PC-3 (cell line): ENCODE measurements around the gene DPH1. TPM values are rescaled to one million over a fixed set of nuclear protein-coding genes. Genes with fewer than 3 reads are reported as not detected.

ENCODE experiments used
- ATAC-seq: fragments of 200-7000 bp; cut with Tn5 transposase; 2 replicates; pipeline ENCODE4 v1.9.1; 2020; ENCODE audit warnings: mild to moderate bottlenecking, moderate library complexity
- BruUV-seq: library from RNA; stranded (reverse); fragments of 400-500 nt; replicated peaks from 2 replicates; lab custom pipeline; 2021; lab: Mats Ljungman, UMichigan
- CTCF ChIA-PET: fragments of 300-600 bp; sonication (Branson Sonifier 250); formaldehyde crosslinking; loops from one replicate; lab custom pipeline; 2022; ENCODE audit warnings: antibody characterized with exemption; lab: Charles Lee
- POLR2A ChIA-PET: fragments of 300-600 bp; sonication (Branson Sonifier 250); formaldehyde crosslinking; loops from one replicate; lab custom pipeline; 2022; ENCODE audit warnings: antibody characterized with exemption; ENCODE audit not compliant: unreplicated experiment; lab: Charles Lee
- DNase-seq: peaks from one replicate; pipeline ENCODE4 v3.0.0-alpha.2; 2015
- H2AFZ ChIP-seq: fragments of 300-600 bp; sonication (generic); 2 replicates; pipeline ENCODE4 v1.6.0; 2016; ENCODE audit warnings: antibody characterized with exemption, low read length
- H3F3A ChIP-seq: fragments of 300-600 bp; sonication (generic); one replicate; pipeline ENCODE4 v1.6.0; 2017; ENCODE audit warnings: antibody characterized with exemption, low read length, control low read depth, mild to moderate bottlenecking; ENCODE audit not compliant: unreplicated experiment
- H3K27ac ChIP-seq: fragments of 300-600 bp; sonication (generic); 2 replicates; pipeline ENCODE4 v1.5.1; 2016; ENCODE audit warnings: mild to moderate bottlenecking, low read length
- H3K27me3 ChIP-seq: fragments of 300-600 bp; sonication (generic); 2 replicates; pipeline ENCODE4 v1.6.1; 2016; ENCODE audit warnings: low read length, mixed read lengths
- H3K36me3 ChIP-seq: fragments of 300-600 bp; sonication (generic); 2 replicates; pipeline ENCODE4 v1.6.1; 2016; ENCODE audit warnings: low read depth, mixed run types, low read length, mixed read lengths
- H3K4me1 ChIP-seq: fragments of 300-600 bp; sonication (generic); 2 replicates; pipeline ENCODE4 v1.5.1; 2016; ENCODE audit warnings: low read length; ENCODE audit not compliant: insufficient read depth
- H3K4me2 ChIP-seq: fragments of 300-600 bp; sonication (generic); 2 replicates; pipeline ENCODE4 v1.6.0; 2016; ENCODE audit warnings: low read length
- H3K4me3 ChIP-seq: fragments of 300-600 bp; sonication (generic); 2 replicates; pipeline ENCODE4 v1.5.1; 2016; ENCODE audit warnings: mild to moderate bottlenecking, low read length, mixed read lengths
- H3K79me2 ChIP-seq: fragments of 300-600 bp; sonication (generic); 2 replicates; pipeline ENCODE4 v1.6.1; 2017; ENCODE audit warnings: low read length, mixed read lengths
- H3K9ac ChIP-seq: fragments of 300-600 bp; sonication (generic); 2 replicates; pipeline ENCODE4 v1.6.0; 2016; ENCODE audit warnings: mild to moderate bottlenecking, low read length
- H3K9me2 ChIP-seq: fragments of 300-600 bp; sonication (generic); replicated peaks from 2 replicates; pipeline ENCODE4 v1.6.1; 2016; ENCODE audit warnings: mixed run types, low read length, mixed read lengths
- H3K9me3 ChIP-seq: fragments of 300-600 bp; sonication (generic); 2 replicates; pipeline ENCODE4 v1.6.1; 2016; ENCODE audit warnings: low read length, mixed read lengths
- H4K20me1 ChIP-seq: fragments of 300-600 bp; sonication (generic); 2 replicates; pipeline ENCODE4 v1.6.1; 2016; ENCODE audit warnings: low read length, mixed read lengths
- CTCF ChIP-seq: fragments of 300-600 bp; sonication (generic); conservative IDR thresholded peaks from 2 replicates; pipeline ENCODE4 v1.5.1; 2017; ENCODE audit warnings: antibody characterized with exemption, low read depth, mild to moderate bottlenecking, low read length
- EZH2 ChIP-seq: fragments of 300-600 bp; sonication (generic); IDR thresholded peaks from one replicate; pipeline ENCODE4 v1.6.1; 2017; ENCODE audit warnings: antibody characterized with exemption, mild to moderate bottlenecking, low read length; ENCODE audit not compliant: unreplicated experiment
- EZH2phosphoT487 ChIP-seq: fragments of 300-600 bp; sonication (generic); IDR thresholded peaks from 2 replicates; pipeline ENCODE4 v1.6.1; 2018; ENCODE audit warnings: mild to moderate bottlenecking, antibody characterized with exemption, low read length, borderline replicate concordance
- intact Hi-C: fragments of 100-400 bp; cut with micrococcal nuclease; formaldehyde crosslinking; loops from 2 replicates; pipeline ENCODE4 v1.9.0; 2023
- total RNA-seq: library from RNA; depleted of rRNA; stranded (reverse); fragments of >200 nt; gene quantifications from 2 replicates; pipeline ENCODE4 v1.2.3, GENCODE V29; 2014

Gene DPH1
- total RNA-seq, 1 experiment from 2014 or later, result 47.9 TPM

GRCh38 chr17:2054262-2054511 is 24.2 kb downstream of the DPH1 start:
- Histone ChIP-seq H3K9me2 (no peaks in the 10 kb centered on the region), H3F3A (no peaks in the 10 kb centered on the region), H2AFZ (peak overlapping the region; percentile 64), H3K27me3 (no peaks in the 10 kb centered on the region), H3K4me1 (peaks cover 8% of the 10 kb centered on the region), H3K4me2 (peak overlapping the region; percentile 93), H3K9ac (no peak overlapping the region), H3K4me3 (peak overlapping the region; percentile 66), H4K20me1 (no peaks in the 10 kb centered on the region), H3K27ac (no peak overlapping the region), H3K9me3 (no peaks in the 10 kb centered on the region), H3K79me2 (no peaks in the 10 kb centered on the region), H3K36me3 (no peaks in the 10 kb centered on the region)
- no TSS peak for BruUV-seq
- POLR2A ChIA-PET, result no interaction called here
- ATAC-seq (no peak), DNase-seq (no peak)
- intact Hi-C loops, result no loop called here
- TF ChIP-seq EZH2 (no peak), EZH2phosphoT487 (no peak), CTCF (no peak)
- CTCF ChIA-PET, result interaction anchor here (0.5 to 2.4 kb wide), 7 partner anchors 15 to 208 kb away, joined by 3 to 25 read pairs (median 5); no protein-coding TSS in a partner anchor

DNA sequence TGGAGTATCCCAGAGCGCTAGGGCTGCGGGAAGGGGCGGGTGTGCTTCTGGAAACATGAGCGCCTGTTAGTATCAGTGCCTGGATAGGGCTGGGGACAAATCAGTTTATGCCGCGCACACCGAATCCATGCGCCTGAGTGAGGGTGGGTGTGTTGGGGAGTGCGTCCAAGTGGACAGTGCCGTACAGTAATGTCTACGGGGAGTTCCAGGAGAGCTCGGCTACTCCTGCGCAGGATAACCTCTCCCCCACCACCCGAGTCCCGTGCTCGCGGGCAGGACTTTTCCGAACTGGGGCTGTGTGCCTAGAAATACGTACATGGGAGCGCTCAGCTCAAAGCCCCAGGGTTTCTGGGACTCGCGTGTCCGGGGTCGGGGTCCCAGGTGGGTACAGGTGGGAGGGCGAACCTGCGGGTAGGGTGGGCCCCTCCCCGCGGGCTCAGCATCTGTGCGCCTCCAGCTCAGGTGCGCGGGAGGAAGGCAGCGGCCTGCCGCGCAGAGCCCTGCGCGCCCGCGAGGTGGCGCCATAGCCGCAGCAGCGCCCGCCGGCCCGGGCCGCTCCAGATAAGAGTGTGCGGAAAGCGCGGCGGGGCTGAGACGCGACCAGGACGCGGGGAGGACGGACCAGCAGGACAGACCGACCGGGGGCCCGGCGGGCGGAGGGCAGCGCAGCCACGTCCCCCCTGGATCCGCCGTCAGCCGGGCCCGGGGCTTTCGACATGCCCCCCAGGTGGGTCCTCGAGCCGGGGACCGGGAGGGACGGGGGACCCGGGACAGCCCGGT is 24.7 kb downstream of the DPH1 start, which contains the start of gene HIC1:
Gene HIC1, plus strand, starts transcription at position 592 of the 780 bp plus-strand sequence. CDS start 1,588 bp downstream, outside the sequence.
- POLR2A ChIA-PET, result no interaction called here
- BruUV-seq, result no TSS peak
- no peaks in the 10 kb centered on the region for H3K9me2 ChIP-seq
- H3K4me3 ChIP-seq, result peak within 1 kb of the TSS; percentile 66
- peak within 1 kb of the TSS; percentile 20; the same call in 1 of the 2 replicates for H3K9ac ChIP-seq
- peak within 1 kb of the TSS; percentile 93 for H3K4me2 ChIP-seq
- H3F3A ChIP-seq, result no peaks in the 10 kb centered on the region
- peak; percentile 75 for DNase-seq
- no peaks in the 10 kb centered on the region for H3K36me3 ChIP-seq
- no peaks in the 10 kb centered on the region for H4K20me1 ChIP-seq
- H3K9me3 ChIP-seq, result no peaks in the 10 kb centered on the region
- no peaks in the 10 kb centered on the region for H3K79me2 ChIP-seq
- intact Hi-C loops, result loop anchor here (1.0 kb wide), 1 partner anchor 190 kb away; no protein-coding TSS in a partner anchor
- ATAC-seq, result peak; percentile 76
- CTCF ChIA-PET, result interaction anchor here (0.5 to 2.4 kb wide), 8 partner anchors 14 to 207 kb away, joined by 3 to 25 read pairs (median 4); no protein-coding TSS in a partner anchor
- H3K4me1 ChIP-seq, result peaks cover 7% of the 10 kb centered on the region
- H3K27me3 ChIP-seq, result no peaks in the 10 kb centered on the region
- H3K27ac ChIP-seq, result no peak within 1 kb of the TSS
- peak within 1 kb of the TSS; percentile 64 for H2AFZ ChIP-seq
- TF ChIP-seq CTCF (peak; percentile 77), EZH2phosphoT487 (no peak)
